ENCODE data around the gene RNF214. TPM values are rescaled to one million over a fixed set of nuclear protein-coding genes. Genes with fewer than 3 reads are reported as not detected.
"Not testable (repeated sequence)": the region's sequence is repeated elsewhere in the genome, so short reads cannot be mapped to it uniquely, and the experiment has no call there.

Gene RNF214
- total RNA-seq, 2 experiments from 2014 or later: 18.5 to 20.5 TPM

- no peaks in the 10 kb centered on the region for H3K9me3 Mint-ChIP-seq (ENCODE audit: low read depth)
Measured at GRCh38 chr11:117316197-117316961, 83.9 kb downstream of the RNF214 start, which contains the start of gene BACE1. TSS of gene BACE1 (minus strand) at chr11:117316256. CDS start at chr11:117315795, 461 bp downstream.

GRCh38 chr11:117318738-117319137, 86.3 kb downstream of the RNF214 start:
- ATAC-seq (no peak), DNase-seq (no peak)
- CTCF ChIA-PET: interaction anchor here (0.7 kb wide), 1 partner anchor 36 kb away, joined by 3 read pairs; no protein-coding TSS in a partner anchor
- Mint-ChIP-seq H3K27me3 (peaks cover 52% of the 10 kb centered on the region), H3K4me1 (peaks cover 8% of the 10 kb centered on the region), H3K27ac (no peak overlapping the region), H3K4me3 (no peak overlapping the region), H3K9me3 (ENCODE audit: low read depth) (no peaks in the 10 kb centered on the region), H3K36me3 (no peaks in the 10 kb centered on the region)

More at GRCh38 chr11:117316197-117316961, 83.9 kb downstream of the RNF214 start, which contains the start of gene BACE1:
- ATAC-seq (peak; percentile 34), DNase-seq (no peak)
- Mint-ChIP-seq H3K4me3 (peak within 1 kb of the TSS; percentile 38), H3K27me3 (peaks cover 50% of the 10 kb centered on the region), H3K4me1 (peaks cover 8% of the 10 kb centered on the region), H3K36me3 (no peaks in the 10 kb centered on the region), H3K27ac (no peak within 1 kb of the TSS)
- CTCF ChIA-PET: interaction anchor here (1.1 to 1.6 kb wide), 3 partner anchors 15 to 90 kb away, joined by 3 read pairs; no protein-coding TSS in a partner anchor

GRCh38 chr11:117319214-117319840, 86.9 kb downstream of the RNF214 start:
- Mint-ChIP-seq H3K4me3 (no peak overlapping the region), H3K27me3 (peaks cover 49% of the 10 kb centered on the region), H3K9me3 (ENCODE audit: low read depth) (no peaks in the 10 kb centered on the region), H3K36me3 (no peaks in the 10 kb centered on the region), H3K4me1 (peaks cover 8% of the 10 kb centered on the region), H3K27ac (no peak overlapping the region)
- CTCF ChIA-PET: interaction anchor here (0.7 to 1.6 kb wide), 2 partner anchors 12 to 36 kb away, joined by 3 to 4 read pairs; no protein-coding TSS in a partner anchor
- no peak for ATAC-seq
- no peak for DNase-seq

- not testable (repeated sequence) for DNase-seq; H3K4me1 Mint-ChIP-seq; H3K9me3 Mint-ChIP-seq (ENCODE audit: low read depth); H3K36me3 Mint-ChIP-seq; H3K27me3 Mint-ChIP-seq; ATAC-seq; H3K27ac Mint-ChIP-seq
- CTCF ChIA-PET: interaction anchor here (0.8 to 2.1 kb wide), 4 partner anchors 88 to 536 kb away, joined by 3 to 12 read pairs (median 6); partner anchors contain the start of genes APOA5 and PCSK7
- peak overlapping the region; percentile 57 for H3K4me3 Mint-ChIP-seq
Measured at GRCh38 chr11:117327255-117327566, 94.7 kb downstream of the RNF214 start.

GRCh38 chr11:117327567-117328374, 95.3 kb downstream of the RNF214 start, which contains the start of gene CEP164:
TSS of gene CEP164 (plus strand) at chr11:117327854. CDS start at chr11:117338587, 10,733 bp downstream.
- Mint-ChIP-seq H3K27ac (peak within 1 kb of the TSS; percentile 50), H3K4me1 (peaks cover 7% of the 10 kb centered on the region), H3K36me3 (no peaks in the 10 kb centered on the region), H3K9me3 (ENCODE audit: low read depth) (no peaks in the 10 kb centered on the region), H3K4me3 (peak within 1 kb of the TSS; percentile 57), H3K27me3 (peaks cover 8% of the 10 kb centered on the region)
- CTCF ChIA-PET: interaction anchor here (0.6 to 2.1 kb wide), 7 partner anchors 25 to 536 kb away, joined by 3 to 12 read pairs (median 3); partner anchors contain the start of genes APOA5, PCSK7 and RNF214
- peak; percentile 98 for DNase-seq
- peak; percentile 98 for ATAC-seq

- H3K4me1 Mint-ChIP-seq: peaks cover 7% of the 10 kb centered on the region
- no peak overlapping the region for H3K4me3 Mint-ChIP-seq
- no peak overlapping the region for H3K27ac Mint-ChIP-seq
- H3K27me3 Mint-ChIP-seq: peaks cover 4% of the 10 kb centered on the region
- H3K36me3 Mint-ChIP-seq: no peaks in the 10 kb centered on the region
- no peaks in the 10 kb centered on the region for H3K9me3 Mint-ChIP-seq (ENCODE audit: low read depth)
- CTCF ChIA-PET: interaction anchor here (0.8 to 2.1 kb wide), 5 partner anchors 25 to 101 kb away, joined by 3 to 12 read pairs (median 5); partner anchors contain the start of gene PCSK7
- ATAC-seq (peak; percentile 4), DNase-seq (no peak)
Measured at GRCh38 chr11:117328375-117329010, 96.0 kb downstream of the RNF214 start.

GRCh38 chr11:117332843-117333242, 100.4 kb downstream of the RNF214 start:
- H3K4me3 Mint-ChIP-seq: no peak overlapping the region
- DNase-seq: no peak
- no peak for ATAC-seq
- H3K27me3 Mint-ChIP-seq: no peaks in the 10 kb centered on the region
- H3K4me1 Mint-ChIP-seq: peaks cover 4% of the 10 kb centered on the region
- CTCF ChIA-PET: interaction anchor here (1.5 kb wide), 1 partner anchor 10 kb away, joined by 3 read pairs; no protein-coding TSS in a partner anchor
- H3K27ac Mint-ChIP-seq: no peak overlapping the region
- H3K9me3 Mint-ChIP-seq (ENCODE audit: low read depth): no peaks in the 10 kb centered on the region
- peaks cover 5% of the 10 kb centered on the region for H3K36me3 Mint-ChIP-seq

- Mint-ChIP-seq H3K36me3 (peaks cover 5% of the 10 kb centered on the region), H3K9me3 (ENCODE audit: low read depth) (no peaks in the 10 kb centered on the region), H3K27me3 (no peaks in the 10 kb centered on the region), H3K27ac (no peak overlapping the region), H3K4me3 (no peak overlapping the region), H3K4me1 (peaks cover 4% of the 10 kb centered on the region)
- DNase-seq (no peak), ATAC-seq (no peak)
- CTCF ChIA-PET: interaction anchor here (1.5 kb wide), 1 partner anchor 11 kb away, joined by 3 read pairs; no protein-coding TSS in a partner anchor
Measured at GRCh38 chr11:117333917-117334316, 101.4 kb downstream of the RNF214 start.

- CTCF ChIA-PET: interaction anchor here (1.4 kb wide), 1 partner anchor 17 kb away, joined by 3 read pairs; no protein-coding TSS in a partner anchor
Measured at GRCh38 chr11:117334896-117335295, 102.4 kb downstream of the RNF214 start.

GRCh38 chr11:117335399-117335798, 102.9 kb downstream of the RNF214 start:
- CTCF ChIA-PET: interaction anchor here (0.6 to 1.4 kb wide), 2 partner anchors 16 to 91 kb away, joined by 3 read pairs; no protein-coding TSS in a partner anchor
- Mint-ChIP-seq H3K27me3 (no peaks in the 10 kb centered on the region), H3K4me3 (no peak overlapping the region), H3K9me3 (ENCODE audit: low read depth) (no peaks in the 10 kb centered on the region), H3K27ac (no peak overlapping the region), H3K36me3 (peaks cover 7% of the 10 kb centered on the region), H3K4me1 (no peaks in the 10 kb centered on the region)
- ATAC-seq: no peak
- no peak for DNase-seq

More at GRCh38 chr11:117334896-117335295, 102.4 kb downstream of the RNF214 start:
- DNase-seq: no peak
- no peaks in the 10 kb centered on the region for H3K9me3 Mint-ChIP-seq (ENCODE audit: low read depth)
- H3K36me3 Mint-ChIP-seq: peaks cover 5% of the 10 kb centered on the region
- peaks cover 3% of the 10 kb centered on the region for H3K4me1 Mint-ChIP-seq
- no peak overlapping the region for H3K27ac Mint-ChIP-seq
- H3K27me3 Mint-ChIP-seq: no peaks in the 10 kb centered on the region
- no peak for ATAC-seq
- no peak overlapping the region for H3K4me3 Mint-ChIP-seq

All from activated CD8-positive, alpha-beta memory T cell treated with anti-CD3 and anti-CD28 coated beads, Interleukin-2, amount 10 ng/mL, durations not matched to agents 7 days and 5 days (primary cell).